A549 treated with CpdA at 1 μM for 4 hours (cell line): ENCODE measurements around the gene PFKL. TPM values are rescaled to one million over a fixed set of nuclear protein-coding genes. Genes with fewer than 3 reads are reported as not detected.

ENCODE experiments used
- total RNA-seq: library from RNA; stranded (reverse); fragments of 200-300 nt; extraction: Qiagen RNA extraction; gene quantifications from 5 replicates; pipeline ENCODE4 v1.2.3, GENCODE V29; 2022; ENCODE audit warnings: low read depth

The PFKL gene
- 43.7 to 94.3 TPM (median 50.0 TPM) in 5 replicates for total RNA-seq

DNA sequence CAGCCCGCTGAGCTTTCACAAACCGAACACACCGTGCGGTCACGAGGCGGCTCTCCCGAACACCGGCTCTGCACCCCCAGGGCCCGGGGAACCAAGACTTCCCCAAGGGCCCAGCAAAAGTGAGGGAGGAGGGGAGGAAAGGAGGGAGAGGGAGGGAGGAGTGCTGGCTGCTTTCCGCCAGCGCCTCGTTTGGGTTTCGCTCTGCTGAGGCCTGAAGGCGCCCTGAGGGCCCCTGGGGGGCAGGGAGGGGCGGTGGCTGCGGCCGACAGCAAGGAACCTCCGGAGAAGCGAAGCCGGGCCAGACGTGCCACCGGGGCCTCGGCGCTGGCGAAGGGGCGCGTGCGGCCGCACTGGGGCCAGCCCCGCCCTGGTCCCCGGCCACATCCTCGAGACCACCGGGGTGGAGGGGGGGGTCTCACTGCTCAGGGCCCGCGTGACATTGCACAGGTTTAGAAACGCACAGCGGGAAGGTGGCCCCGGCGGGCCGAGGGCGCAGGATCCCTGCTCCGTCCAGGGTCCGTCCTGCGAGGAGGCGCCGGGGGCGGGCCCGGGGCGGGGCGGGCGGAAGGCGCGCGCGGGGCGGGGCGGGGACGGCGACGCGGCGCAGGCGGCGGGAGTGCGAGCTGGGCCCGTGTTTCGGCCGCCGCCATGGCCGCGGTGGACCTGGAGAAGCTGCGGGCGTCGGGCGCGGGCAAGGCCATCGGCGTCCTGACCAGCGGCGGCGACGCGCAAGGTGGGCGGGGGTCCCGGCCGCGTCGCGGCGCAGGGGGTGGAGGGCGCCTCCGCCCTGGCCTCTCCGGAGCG, at the start of gene PFKL:
TSS of gene PFKL (plus strand) at position 596 of the 804 bp plus-strand sequence. CDS start at position 649, 53 bp downstream.

DNA sequence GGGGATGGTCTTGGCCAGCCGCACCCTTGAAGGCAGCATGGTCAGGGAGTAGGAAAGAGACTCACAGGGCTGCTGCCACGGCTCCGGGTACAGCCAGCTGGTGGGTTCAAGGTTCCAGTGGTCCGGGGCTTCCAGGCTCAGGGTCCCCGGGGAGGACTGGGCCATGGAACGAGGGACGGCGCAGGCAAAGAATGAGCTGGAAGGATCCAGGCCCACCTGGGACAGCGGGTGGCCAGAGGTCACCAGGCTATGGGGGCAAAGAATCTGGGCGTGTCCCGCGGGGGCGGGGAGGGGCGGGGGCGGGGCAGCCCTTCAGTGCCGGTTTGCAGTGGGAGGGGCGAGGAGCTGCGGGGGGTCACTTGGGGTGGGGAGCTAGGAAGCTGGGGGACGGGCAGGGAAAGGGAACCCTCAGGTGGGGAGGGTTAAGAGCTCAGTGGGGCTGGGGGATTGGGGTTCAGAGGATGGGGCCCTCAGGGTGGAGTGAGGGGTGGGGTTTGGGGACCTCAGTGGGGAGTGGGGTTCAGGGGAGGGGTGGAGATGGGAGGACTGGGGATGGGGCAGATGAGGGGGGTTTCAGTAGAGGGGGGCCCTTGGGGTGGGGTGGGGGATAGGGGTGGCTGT, 38.1 kb upstream of the PFKL start, which contains the start of gene DNMT3L:
TSS of gene DNMT3L (minus strand) at position 223 of the 621 bp plus-strand sequence. CDS start 638 bp downstream, outside the sequence.

DNA sequence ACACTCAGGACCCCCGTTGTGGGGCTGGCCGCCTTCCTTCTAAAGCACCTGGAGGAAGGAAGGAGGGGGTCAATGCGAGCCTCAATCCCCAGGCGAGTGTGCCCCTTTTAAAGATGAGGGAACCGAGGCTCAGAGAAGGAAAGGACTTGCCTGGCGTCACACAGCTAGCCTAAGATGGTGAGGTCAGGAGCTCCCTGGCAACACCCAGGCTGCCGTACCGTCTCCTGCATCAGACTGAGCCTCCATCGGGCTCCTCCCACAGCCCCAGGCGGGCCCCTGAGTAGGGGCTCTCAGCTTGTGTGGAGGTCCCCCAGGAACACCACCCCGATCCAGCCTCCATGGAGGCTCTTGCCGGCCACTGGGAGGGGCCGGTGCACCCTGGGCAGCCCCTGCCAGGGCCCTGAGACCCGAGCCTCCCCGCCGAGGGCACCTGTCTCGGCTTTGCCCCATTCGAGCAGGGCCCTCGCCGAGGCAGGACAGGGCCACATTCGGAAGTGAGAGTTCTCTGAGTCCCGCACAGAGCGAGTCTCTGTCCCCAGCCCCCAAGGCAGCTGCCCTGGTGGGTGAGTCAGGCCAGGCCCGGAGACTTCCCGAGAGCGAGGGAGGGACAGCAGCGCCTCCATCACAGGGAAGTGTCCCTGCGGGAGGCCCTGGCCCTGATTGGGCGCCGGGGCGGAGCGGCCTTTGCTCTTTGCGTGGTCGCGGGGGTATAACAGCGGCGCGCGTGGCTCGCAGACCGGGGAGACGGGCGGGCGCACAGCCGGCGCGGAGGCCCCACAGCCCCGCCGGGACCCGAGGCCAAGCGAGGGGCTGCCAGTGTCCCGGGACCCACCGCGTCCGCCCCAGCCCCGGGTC, 14.5 kb upstream of the PFKL start, which contains the start of gene AIRE:
TSS of gene AIRE (plus strand) at position 739 of the 855 bp plus-strand sequence. CDS start 131 bp downstream, outside the sequence.

GRCh38 chr21:44338971-44339910, 39.4 kb downstream of the PFKL start, which contains the start of gene CFAP410:
Gene CFAP410 (minus strand): TSS chr21:44339390. CDS start chr21:44339194, 196 bp downstream.

GRCh38 chr21:44353191-44353970, 53.5 kb downstream of the PFKL start, which contains the start of gene TRPM2:
Gene TRPM2 (plus strand): TSS chr21:44353621. CDS start chr21:44353701, 80 bp downstream.

Other genes starting within 250 kb of the PFKL start
- gene PWP2, start 192.7 kb upstream of the PFKL start, total RNA-seq = 1.0 to 4.8 TPM (median 2.1 TPM) in 5 replicates
- gene GATD3, start 166.4 kb upstream of the PFKL start, total RNA-seq = 0.98 to 5.7 TPM (median 3.3 TPM) in 5 replicates
- gene ICOSLG, start 59.1 kb upstream of the PFKL start, total RNA-seq = 1.8 to 2.9 TPM (median 2.4 TPM) in 5 replicates
- 0.03 TPM in 1 of 5 replicates, not detected in the others for gene DNMT3L, start 38.2 kb upstream of the PFKL start, total RNA-seq
- not detected in 5 replicates for gene AIRE, start 14.2 kb upstream of the PFKL start, total RNA-seq
- gene CFAP410, start 39.3 kb downstream of the PFKL start, total RNA-seq = 5.0 to 9.4 TPM (median 7.8 TPM) in 5 replicates
- 6.7 to 10.2 TPM (median 8.8 TPM) in 5 replicates for gene TRPM2, start 53.6 kb downstream of the PFKL start, total RNA-seq
- gene LRRC3, start 155.5 kb downstream of the PFKL start, total RNA-seq = 0.98 to 2.0 TPM (median 1.7 TPM) in 5 replicates
- gene KRTAP10-1, start 240.1 kb downstream of the PFKL start, total RNA-seq = not detected in 5 replicates